Esophagus muscularis mucosa (tissue), 3 donors: ENCODE data around the gene FAM107B.

Experiments used
- CTCF ChIP-seq, 3 experiments: fragments of 200-600 bp in 2 of 3; fragments of 450-650 bp in 1 of 3; sonication (generic) in 2 of 3; IDR thresholded peaks; one replicate each; pipeline ENCODE4 v1.5.1; 2017 to 2019; ENCODE audit warnings: antibody characterized with exemption in 3 of 3, mild to moderate bottlenecking in 2 of 3, moderate library complexity in 1 of 3
- POLR2A ChIP-seq: fragments of 450-650 bp; IDR thresholded peaks from one replicate; pipeline ENCODE4 v1.6.1; 2017; ENCODE audit warnings: antibody characterized with exemption, moderate library complexity, mild to moderate bottlenecking, low read depth

GRCh38 chr10:14554491-14555205 is 220.0 kb downstream of the FAM107B start:
- TF ChIP-seq CTCF (IDR thresholded peaks at IDR 0.05) (no peak), POLR2A (no peak)
